ENCODE results near the gene DUOX2.

DNA sequence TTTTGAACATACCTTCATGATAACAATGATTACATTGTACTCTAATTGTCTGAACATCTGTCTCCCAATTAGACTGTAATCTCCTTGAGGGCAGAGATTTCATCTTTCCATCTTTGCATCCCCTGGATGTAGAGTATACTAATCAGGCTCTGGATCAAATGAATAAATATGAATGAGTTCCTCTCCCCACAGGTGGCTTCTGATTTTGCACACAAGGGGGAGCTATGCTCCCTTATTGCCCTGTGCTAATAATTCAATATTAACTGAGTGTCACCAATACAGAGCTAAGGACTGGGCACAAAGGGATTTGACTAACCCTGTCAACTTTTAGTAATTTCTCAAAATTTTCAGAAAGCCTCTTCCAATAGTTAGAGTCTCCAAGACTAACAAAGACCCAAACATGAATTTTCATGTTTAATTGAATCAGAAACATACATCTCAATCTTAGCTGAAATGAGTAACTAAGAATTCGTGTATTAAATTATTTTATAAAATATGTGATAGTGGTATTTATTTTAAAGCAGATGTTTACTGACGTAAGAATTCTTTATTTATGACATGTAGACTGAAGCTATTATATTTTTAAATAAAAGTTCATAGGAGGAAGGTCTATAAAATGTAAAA is 12.7 kb upstream of the DUOX2 start:
- TF ChIP-seq, protein P1, sequence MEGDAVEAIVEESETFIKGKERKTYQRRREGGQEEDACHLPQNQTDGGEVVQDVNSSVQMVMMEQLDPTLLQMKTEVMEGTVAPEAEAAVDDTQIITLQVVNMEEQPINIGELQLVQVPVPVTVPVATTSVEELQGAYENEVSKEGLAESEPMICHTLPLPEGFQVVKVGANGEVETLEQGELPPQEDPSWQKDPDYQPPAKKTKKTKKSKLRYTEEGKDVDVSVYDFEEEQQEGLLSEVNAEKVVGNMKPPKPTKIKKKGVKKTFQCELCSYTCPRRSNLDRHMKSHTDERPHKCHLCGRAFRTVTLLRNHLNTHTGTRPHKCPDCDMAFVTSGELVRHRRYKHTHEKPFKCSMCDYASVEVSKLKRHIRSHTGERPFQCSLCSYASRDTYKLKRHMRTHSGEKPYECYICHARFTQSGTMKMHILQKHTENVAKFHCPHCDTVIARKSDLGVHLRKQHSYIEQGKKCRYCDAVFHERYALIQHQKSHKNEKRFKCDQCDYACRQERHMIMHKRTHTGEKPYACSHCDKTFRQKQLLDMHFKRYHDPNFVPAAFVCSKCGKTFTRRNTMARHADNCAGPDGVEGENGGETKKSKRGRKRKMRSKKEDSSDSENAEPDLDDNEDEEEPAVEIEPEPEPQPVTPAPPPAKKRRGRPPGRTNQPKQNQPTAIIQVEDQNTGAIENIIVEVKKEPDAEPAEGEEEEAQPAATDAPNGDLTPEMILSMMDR (IDR thresholded peaks at IDR 0.05): no peak
- no peak for TF ChIP-seq POLR2AphosphoS5 (IDR thresholded peaks at IDR 0.05; ENCODE audit: insufficient read depth in 1 of 2, low read depth in 1 of 2)
- TF ChIP-seq POLR2A (IDR thresholded peaks at IDR 0.05): no peak
